Kidney glomerular epithelial cell (primary cell): ENCODE data around the gene FHOD3.

Experiments used
- DNase-seq: peaks from one replicate; lab custom pipeline; 2025; lab: John Stamatoyannopoulos, UW

FHOD3 gene

DNA sequence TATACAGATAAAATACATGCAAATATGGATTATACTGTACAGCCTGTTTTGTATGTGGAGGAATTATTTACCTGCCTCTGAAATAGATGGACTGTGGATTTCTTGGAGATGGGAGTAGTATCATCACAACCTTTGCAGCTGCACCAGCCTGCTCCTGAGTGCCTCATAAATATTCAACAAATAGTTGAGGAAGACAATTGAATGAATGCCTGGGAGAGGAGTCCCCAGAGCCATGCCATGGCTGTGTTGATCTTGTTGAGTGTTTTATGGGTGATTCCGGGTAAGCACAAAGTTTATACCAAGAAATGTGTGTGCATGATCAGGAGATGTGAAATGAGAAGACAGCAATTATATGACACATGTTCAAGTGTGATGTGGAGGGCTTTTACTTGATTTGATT is 225.0 kb downstream of the FHOD3 start:
- DNase-seq = no peak

DNA sequence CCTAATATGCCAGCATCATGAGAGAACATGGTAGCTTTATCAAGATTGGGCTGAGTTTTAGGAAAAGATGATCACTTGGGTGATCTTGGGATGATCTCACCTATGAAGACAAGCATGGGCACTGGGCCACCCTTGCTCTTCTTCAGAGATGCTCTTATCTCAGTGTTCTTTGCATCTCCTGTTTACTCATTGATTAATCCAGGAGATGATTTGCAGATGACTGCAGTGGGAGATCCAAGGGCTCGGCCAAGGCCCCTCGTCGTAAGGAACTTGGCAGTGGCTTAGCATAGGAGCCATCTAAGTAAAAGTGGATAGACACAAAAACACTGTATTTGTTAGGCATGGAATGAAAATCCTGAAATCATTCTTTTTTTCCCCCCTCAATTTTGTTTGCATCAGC is 228.4 kb downstream of the FHOD3 start:
- DNase-seq = no peak

DNA sequence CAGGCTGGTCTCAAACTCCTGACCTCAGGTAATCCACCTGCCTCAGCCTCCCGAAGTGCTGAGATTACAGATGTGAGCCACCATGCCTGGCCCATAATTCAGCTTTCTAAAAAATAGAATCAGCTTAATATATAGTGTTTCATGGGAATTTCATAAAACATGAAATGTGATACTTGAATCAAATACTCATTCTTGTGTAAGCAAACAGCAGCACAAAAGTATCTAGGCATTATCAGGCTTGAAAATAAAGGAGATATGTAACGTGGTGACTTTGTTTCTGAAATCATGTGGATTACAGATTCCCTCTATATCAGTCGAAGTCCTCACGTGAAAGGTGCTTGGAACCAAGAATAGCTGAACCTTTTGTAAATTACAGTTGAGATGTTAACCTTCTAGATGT is 229.1 kb downstream of the FHOD3 start:
- DNase-seq = no peak

DNA sequence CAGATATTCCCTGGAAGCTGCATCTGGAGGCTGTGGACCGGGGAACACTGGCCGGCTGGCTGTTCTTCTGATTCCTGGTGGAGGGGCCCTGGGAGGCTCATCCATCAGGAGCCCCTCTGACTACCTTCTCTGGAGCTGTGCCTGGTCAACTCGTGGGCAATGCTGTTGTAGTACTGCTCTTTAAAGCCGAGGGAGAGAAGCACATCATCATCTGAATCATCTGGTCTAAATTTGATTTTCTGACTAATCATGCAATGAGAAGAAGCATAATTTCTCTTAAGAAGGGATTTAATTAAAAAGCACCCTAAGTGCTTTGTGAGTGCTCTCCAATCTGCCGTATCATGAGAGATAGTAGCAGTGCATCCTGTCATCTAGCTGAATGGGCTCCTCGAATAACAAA is 229.5 kb downstream of the FHOD3 start:
- DNase-seq = no peak

DNA sequence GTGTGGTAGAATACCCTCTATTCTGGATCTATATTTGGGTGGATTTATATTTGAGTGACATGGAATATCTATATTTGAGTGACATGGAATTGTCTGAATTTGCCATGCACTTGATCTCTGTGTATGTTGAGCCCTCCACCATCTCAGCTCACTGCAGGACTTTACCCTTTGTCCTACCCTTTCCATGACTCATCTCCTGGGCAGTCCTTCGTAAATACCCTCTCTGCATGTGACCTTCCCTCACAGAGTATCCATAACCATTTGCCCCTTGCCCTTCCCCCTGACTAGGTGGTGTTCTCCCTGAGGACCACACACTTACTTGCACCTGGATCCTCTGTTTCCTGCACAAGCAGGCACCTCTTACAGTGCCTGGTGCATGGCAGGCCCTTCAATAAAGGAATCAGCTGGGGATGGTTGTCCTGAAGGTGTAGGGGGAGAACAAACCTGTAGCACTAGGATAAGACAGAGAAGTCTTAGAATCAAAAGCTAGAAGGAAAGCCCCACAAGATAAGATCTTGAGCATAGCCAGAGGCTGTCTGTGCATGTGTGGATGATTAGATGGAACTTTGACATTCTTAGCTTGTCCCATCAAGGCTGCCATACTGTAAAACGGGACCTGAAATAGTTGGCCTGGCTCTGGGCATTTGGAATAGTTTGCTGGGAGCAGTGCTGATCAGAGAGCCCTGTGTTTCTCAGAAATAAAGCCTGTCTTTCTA is 230.4 kb downstream of the FHOD3 start:
- no peak for DNase-seq

DNA sequence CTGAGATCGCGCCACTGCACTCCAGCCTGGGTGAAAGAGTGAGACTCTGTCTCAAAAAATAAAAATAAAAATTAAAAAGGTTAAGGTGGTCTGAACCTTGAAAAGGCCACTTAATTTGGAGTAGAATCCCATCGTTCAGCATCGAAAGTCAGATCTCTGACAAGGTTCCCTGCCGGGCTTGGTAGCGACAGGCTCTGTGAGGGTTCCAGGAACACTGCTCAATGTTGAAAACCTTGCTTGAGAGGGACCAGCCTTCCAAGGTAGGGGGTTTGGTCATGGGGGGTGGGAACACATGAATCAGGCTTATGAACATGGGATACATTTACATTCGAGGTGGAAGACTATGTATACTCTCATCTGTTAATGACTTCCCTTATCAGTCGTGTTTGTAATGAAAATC is 232.2 kb downstream of the FHOD3 start:
- no peak for DNase-seq

DNA sequence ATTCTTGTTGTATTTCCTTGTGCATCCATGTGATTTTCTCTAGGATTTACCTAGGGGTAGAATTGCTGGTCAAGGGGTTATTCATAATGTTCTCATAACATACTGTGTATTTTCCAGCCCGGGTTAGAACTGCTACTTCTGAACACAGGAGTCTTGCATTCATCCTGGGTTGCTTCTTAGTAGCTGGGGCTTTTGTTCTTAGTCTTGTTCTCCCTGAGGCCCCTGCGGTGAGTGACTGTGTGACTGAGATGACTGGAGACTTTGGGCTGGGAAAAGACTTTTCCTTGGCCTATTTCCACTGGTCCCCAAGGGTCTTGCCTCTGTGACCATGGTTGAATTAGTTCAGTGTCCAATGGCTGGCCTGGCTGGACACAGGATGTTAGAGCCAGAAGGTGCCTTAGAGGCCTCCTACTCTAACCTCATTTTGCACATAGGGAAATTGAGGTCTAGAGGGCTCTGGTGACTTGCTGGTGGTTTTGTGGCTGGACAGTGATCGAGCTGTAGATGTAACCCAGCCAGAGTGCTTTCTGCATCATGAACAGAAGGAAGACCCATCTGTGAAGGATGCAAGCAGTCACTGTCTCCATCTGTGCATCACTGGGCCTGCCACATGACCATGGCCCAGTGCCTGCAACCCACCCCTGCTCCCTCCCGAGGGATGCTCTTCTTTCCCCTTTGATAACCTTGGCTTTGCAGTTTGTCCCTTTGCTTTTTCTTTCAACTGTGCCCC is 233.3 kb downstream of the FHOD3 start:
- no peak for DNase-seq

DNA sequence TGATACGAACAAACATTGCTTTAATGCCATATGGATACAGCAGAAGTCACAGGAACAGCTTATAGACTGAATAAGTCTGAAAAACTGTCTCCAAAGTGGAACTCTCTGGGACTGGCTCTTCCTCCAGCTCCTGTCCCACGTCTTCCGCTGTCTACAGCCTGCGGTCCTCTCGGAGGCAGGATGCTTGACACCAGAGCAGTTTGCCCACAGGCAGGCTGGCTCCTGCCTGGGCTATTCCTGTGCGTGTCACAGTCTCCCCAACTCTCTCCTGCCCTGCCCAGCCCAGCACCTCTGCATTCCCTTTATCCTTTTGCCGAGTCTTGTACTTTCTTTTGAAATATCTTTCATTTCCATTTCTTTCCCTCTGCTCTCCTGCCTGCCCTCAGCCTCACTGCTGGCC is 234.1 kb downstream of the FHOD3 start:
- DNase-seq = no peak

DNA sequence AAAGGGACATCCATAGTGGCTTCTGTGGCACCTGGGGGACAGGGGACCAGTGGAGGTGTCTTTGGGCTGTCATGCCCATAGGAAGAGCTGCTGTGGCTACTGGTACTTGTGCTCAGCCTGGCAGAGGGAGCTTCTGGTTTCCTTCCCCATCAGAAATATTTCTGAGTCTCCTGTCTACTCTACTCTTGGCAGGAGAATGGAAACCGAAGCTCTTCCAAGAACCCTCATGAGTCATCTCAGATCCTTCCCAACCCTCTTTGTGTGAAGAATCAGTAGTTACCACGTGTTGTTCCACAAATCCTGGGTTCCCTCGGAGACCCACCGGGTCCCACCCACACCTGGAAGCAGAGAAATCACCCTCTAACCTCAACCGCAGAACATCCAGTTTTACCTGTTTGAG is 234.9 kb downstream of the FHOD3 start:
- no peak for DNase-seq

DNA sequence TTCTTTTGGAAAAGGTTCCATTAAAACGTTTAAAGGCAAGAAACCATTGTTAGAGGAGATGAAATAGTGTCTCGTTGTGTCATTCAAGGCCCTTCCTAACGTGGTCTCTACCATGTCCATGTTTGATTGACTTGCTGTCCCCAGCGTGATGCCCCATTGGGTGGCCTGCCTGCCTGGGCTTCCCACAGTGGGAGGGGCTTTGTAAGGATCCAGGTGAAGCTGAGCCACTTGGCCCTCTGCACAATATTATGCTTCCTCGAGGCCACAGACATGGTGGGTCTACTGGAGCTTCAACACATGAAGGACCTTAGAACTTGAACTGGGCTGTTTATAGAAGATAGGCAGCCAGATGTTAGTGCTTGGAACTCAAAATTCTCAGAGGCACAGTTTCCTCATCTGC is 235.3 kb downstream of the FHOD3 start:
- no peak for DNase-seq

DNA sequence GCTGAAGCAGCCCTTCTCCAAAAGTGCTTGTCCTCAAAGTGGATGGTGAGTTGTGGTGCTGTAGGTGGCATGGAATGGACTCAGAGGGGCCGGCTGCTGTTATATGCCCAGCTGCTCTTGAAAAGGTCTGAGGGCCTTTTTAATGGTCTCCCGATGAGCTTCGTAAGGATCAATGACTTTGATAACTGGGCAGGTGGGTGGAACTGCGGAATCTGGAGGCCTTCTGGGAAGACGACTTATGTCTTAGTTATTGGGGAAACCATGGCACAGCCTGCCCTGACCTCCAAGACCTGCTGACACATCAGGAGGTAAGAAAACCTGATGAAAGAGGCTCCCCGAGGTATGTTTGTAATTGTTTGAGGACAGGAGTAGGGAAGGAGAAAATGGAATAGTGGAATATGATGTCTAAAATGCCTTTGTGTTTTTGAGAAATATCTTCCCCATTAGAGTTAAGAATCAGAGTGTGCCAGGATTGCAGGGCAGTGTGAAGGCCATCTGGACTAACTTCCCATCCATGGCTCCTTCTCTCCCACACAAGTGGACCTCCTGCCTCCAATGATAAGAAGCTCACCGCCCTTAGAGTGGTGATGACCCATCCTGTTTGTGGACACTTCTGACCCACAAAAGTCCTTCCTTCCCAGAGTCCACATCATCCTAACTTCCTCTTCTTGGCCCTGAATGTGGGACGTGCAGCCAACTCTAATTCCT is 236.1 kb downstream of the FHOD3 start:
- no peak for DNase-seq

DNA sequence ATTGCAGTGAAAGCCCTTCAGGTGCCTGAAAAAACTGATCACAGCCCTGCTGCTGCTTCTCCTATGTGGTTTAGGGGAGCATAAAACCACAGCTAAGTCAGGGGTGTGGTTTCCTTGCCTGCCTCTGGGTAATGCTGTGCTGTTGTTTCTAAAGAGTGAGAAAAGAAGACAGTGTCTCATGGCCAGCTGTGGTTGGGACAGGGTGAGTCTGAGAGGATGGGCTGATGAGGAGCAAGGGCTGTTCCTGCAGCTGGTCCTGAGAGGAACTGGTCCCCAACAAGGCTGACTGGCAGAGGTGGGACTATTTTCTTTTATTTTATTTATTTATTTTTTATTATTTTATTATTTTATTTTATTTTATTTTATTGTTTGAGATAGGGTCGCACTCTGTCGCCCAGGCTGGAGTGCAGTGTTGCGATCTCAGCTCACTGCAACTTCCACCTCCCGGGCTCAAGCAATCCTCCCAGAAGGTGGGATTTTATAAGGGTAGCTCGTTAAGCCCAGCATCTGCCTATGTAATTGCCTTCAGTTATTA is 236.7 kb downstream of the FHOD3 start:
- DNase-seq = no peak

DNA sequence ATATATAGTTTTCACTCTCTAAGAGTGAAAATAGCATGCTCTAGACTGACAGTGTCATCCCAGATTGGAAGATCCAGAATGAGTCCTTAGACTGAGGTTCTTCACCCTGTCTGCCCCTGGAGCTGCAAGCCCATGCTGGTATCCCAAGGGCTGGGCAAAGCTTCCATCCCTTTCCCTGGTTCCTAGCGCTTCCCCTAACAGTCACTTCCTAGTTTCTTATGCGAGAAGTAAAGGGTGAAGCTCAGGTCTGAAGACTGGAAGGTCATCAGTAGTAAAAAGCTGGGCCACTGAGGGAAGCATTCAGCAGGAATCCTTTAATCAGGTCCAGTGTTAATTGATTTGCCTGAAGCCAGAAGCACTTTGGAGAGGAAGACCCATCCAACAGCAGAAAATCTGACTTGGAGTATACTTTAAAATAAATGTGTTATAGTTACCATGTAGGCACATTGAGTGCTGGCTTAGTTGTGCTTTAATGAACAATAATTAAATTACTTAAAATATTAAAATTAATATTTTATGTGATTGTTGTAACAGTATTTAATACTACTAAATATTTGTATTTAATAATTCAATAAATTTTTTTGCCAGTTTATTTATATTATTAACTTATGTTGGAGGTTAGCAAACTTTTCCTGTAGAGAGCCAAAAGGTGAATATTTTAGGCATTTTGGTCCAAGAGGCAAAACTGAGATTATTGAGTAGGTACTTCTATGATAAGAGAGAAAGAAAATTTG is 237.9 kb downstream of the FHOD3 start:
- no peak for DNase-seq

DNA sequence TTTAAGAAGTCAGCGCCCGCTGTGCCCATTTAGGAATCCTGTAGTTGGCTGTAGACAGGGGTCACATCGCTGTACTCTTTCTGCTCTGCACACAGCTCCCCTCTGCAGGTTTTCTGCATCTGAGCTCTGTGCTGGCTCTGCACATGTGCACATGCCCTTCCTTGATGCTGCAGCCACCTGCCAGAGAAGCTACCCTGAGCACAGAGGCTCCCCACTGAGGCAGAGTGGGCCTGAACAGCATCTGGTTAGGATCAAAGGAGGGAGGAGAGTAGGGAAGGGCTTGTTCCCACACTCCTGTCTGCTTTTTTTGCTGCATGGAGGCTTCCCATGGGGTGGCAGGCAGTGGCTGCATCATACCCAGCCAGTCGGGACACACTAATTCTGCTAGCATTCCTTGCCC is 238.9 kb downstream of the FHOD3 start:
- no peak for DNase-seq

DNA sequence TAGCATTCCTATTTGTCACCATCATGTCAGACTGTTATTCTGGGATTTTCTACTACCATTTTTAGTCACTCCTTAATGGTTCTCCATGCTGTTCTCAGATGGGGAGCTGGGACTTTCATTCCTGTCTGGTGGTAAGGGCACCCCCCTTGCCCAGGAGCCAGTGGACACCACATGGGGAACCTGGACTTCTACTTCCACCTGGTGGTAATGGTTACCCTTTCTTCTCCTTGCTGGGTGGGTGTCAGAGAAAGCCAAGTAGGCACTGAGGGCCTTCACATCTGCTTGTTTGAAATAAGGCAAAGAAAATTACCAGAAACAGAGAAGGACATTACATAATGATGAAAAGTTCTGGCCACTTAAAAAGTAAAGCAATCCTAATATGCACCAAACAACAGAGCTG is 239.8 kb downstream of the FHOD3 start:
- DNase-seq = no peak

DNA sequence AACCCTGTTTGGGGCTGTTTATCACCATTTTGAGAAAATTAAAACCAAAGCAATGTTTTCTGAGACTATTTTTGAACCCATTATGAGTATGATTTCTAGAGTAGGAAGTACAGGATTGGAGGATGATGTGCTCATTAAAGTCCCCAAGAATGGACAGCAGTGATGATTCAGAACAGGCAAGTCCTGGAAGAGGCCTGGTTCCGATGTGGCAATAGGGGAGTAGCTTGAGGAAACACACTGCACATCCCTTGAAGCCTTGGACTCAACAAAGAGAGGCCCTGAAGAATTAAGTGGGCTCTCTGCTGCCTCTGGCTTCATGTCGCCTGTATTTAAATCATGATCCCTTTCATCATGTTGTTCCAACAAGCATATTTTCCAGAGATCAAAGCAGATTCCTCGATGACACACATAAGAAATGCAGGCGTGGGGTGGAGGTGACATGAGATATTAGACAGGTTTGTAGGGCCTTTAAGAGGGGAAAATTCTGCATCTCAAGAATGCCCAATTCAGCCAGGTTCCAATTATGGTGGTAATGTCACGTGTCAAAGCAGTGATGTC is 242.2 kb downstream of the FHOD3 start:
- no peak for DNase-seq

DNA sequence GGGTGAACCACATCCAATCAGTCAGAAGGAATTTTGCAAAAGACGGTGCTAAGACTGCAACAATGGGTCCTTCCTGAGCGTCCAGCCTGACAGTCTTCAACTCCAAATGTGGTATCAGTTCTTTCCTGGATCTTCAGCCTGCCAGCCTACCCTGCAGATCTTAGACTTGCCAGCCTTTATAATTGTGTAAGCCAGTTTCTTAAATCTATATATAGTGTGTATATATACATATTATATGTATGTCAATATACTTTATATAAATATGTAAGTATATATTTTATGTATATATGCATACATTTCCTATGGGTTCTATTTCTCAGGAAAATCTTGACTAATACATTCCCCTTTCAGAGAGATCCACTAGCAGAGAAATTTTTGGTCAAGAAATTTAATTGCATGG is 245.5 kb downstream of the FHOD3 start:
- no peak for DNase-seq

DNA sequence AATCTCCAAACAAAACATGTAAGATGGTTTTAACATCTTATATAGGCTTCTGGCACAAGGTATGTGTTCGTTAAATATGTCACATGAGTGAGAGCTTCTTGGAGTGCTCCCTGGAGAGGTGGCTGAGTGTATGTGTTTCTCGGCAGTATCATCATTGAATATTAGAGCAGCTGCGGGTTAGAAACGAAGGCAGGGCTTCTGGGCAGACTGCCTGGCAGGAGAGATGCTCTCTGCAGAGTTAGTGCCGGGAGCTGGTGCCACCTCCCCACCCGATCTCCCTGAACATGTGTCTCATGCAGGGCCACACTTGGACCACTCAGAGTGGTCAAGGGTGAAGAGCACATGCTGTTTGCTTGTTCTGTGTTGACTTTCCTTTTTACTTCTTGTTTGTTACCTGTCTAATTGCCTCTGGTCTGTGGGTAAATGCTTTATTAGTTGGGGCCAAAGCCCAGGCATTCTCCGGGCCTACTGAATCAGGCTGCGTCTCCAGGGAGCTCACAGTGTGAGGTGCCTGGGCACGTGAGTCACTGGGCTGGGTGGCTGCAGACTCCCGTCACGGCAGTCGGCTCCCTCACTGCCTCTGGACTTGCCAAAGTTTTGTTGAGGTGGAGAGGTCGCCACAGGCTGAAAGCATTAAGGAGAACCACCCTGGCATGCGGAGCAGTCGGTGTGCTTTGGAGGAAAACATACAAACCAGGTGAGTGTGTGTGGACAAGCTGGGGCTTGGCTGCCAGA is 246.6 kb downstream of the FHOD3 start:
- DNase-seq = no peak

DNA sequence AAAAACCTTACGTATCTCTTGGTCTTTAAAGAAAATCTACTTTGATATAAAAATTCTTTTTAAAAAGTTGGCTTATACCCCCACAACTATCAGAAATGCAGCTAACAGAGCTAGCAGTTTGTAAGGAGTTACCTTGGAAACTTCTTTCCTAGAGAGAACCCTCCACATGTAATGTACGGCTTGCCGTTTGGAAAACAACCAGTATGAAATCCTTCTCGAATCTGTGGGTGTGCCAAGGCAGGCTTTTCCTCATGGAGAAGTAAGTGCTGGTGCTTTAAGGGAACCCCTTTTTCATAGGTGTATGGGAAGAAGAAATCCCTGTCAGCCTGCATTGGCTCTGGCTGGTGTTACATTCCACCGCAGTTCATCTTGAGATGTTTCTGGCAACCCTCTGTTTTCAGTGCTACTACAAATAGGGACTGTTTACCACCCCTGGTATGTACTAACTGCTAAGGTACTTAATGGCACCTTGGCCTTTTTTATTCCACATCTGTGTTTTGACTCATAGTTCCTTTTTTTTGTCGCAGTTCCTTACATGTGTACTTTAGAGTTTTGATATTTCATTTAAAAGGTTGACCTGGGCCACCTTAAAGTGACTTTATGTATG is 248.4 kb downstream of the FHOD3 start:
- DNase-seq = no peak

DNA sequence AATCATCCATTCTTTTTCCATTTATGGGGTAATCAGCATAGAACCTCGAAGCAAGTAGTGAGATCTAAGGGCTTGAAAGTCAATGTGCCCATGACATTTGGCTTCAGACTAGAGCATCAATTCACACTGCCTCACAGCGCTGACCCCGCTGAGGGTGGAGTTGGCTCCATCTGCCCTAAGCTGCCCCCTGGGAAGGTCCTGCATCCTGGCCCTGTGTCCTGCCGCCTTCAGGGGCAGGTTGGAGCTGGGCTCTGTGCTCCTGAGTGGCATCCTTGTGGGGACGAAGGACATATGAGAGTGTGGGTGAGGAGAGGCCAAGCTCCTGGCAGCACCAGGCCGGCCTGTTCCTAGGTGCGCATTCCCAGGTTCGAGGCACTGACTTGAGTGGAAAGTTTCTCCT is 249.4 kb downstream of the FHOD3 start:
- DNase-seq = no peak

DNA sequence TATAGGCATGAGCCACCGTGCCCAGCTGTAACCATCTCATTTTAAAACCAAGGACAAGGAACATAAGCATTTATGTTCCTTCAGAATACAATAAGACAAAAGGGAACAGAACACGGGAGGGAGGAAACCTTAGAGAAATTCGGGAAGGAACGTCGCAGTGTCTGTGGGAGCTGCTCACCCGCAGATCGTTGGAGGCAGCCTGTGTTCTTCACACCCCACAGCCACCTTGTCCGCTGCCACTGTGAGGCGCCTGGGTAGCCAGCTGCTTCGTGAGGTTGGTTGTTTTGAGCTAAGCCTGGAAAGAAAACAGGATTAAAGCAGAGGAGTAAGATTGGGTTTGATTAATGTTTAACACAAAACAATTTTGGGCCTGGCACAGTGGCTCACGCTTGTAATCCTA is 250.0 kb downstream of the FHOD3 start:
- no peak for DNase-seq
